ENCODE data around the gene CCNL2.

Gene CCNL2

DNA sequence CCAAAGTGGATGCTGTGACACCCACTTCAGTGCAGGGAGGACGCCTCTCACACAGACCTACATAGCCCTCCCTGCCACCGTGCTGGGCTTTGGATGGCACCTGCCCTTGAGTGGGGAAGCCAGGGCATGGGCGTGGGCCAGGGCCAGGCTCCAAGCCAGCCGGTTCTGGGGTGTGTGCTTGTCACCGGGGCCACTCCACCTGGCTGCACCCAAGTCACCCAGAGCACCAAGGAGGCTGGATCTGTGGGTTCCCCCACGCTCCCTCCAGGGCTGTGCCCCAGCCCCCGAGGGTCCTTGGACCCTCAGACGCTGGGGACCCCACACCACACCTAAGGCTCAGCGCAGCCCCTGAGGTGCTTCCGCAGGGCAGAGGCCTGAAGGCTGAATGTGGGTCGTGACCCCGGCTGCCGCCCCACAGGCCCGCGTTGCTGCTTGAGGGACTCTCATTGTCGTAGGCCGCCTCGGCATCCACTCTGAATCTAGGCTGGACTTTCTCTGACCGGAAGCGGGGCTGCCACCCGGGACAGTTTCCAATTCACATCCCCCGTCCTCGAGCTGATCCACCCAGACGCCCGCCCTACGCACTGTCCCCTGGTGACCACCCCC, 42.2 kb downstream of the CCNL2 start:
- Histone ChIP-seq H3K4me1 (ENCODE audit: control insufficient read depth in 1 of 2, insufficient read depth in 2 of 2, low read length in 2 of 2) (peaks cover 19 to 26% of the 10 kb centered on the region in 2 donors), H3K9me3 (ENCODE audit: control insufficient read depth in 1 of 2, low read length in 2 of 2) (no peaks in the 10 kb centered on the region), H3K27ac (ENCODE audit: low read depth, low read length) (peak overlapping the region; percentile 32), H3K4me3 (ENCODE audit: low read depth in 1 of 2, low read length in 2 of 2) (peak overlapping the region; percentile 35 to 43), H3K36me3 (ENCODE audit: control insufficient read depth in 1 of 2, insufficient read depth in 2 of 2, low read length in 2 of 2) (no peaks in the 10 kb centered on the region), H3K9ac (ENCODE audit: low read depth in 1 of 2, low read length in 2 of 2) (no peak overlapping the region), H3K27me3 (ENCODE audit: control insufficient read depth in 1 of 2, insufficient read depth in 2 of 2, low read length in 2 of 2) (peaks cover 34 to 48% of the 10 kb centered on the region in 2 donors)

GRCh38 chr1:1356166-1356795, 42.9 kb downstream of the CCNL2 start:
- Histone ChIP-seq H3K27me3 (ENCODE audit: control insufficient read depth in 1 of 2, insufficient read depth in 2 of 2, low read length in 2 of 2) (peaks cover 34 to 50% of the 10 kb centered on the region in 2 donors), H3K27ac (ENCODE audit: low read depth, low read length) (no peak overlapping the region), H3K9me3 (ENCODE audit: control insufficient read depth in 1 of 2, low read length in 2 of 2) (no peaks in the 10 kb centered on the region), H3K36me3 (ENCODE audit: control insufficient read depth in 1 of 2, insufficient read depth in 2 of 2, low read length in 2 of 2) (no peaks in the 10 kb centered on the region), H3K4me3 (ENCODE audit: low read depth in 1 of 2, low read length in 2 of 2) (peak overlapping the region in 1 of 2 donors; percentile 35), H3K4me1 (ENCODE audit: control insufficient read depth in 1 of 2, insufficient read depth in 2 of 2, low read length in 2 of 2) (peaks cover 19 to 26% of the 10 kb centered on the region in 2 donors), H3K9ac (ENCODE audit: low read depth in 1 of 2, low read length in 2 of 2) (no peak overlapping the region)

DNA sequence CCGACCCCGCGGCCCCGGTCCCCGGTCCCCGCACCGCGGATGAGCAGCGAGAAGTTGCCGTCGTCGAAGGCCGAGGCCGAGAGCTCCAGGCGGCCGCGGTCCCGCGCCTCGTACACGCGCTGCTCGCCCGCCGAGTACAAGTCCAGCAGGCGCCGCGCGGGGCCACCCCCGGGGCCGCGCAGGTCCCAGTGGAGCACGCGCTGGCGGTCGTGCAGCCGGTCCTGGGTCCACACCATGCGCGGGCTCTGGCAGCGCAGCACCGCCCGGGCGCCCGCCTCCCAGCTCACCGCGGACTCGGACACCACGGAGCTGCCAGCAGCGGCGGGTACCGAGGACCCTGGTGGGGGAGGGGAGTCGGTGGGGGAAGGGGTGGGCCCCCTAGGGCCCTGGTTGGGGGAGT, 43.7 kb downstream of the CCNL2 start:
- no peaks in the 10 kb centered on the region for H3K36me3 ChIP-seq (ENCODE audit: control insufficient read depth in 1 of 2, insufficient read depth in 2 of 2, low read length in 2 of 2)
- no peak overlapping the region for H3K4me3 ChIP-seq (ENCODE audit: low read depth in 1 of 2, low read length in 2 of 2)
- H3K27ac ChIP-seq (ENCODE audit: low read depth, low read length), result no peak overlapping the region
- H3K9me3 ChIP-seq (ENCODE audit: control insufficient read depth in 1 of 2, low read length in 2 of 2), result no peaks in the 10 kb centered on the region
- H3K4me1 ChIP-seq (ENCODE audit: control insufficient read depth in 1 of 2, insufficient read depth in 2 of 2, low read length in 2 of 2), result peaks cover 19% of the 10 kb centered on the region in 2 donors
- peaks cover 34 to 44% of the 10 kb centered on the region in 2 donors for H3K27me3 ChIP-seq (ENCODE audit: control insufficient read depth in 1 of 2, insufficient read depth in 2 of 2, low read length in 2 of 2)
- H3K9ac ChIP-seq (ENCODE audit: low read depth in 1 of 2, low read length in 2 of 2), result no peak overlapping the region

GRCh38 chr1:1354271-1355247, 44.6 kb downstream of the CCNL2 start:
- Histone ChIP-seq H3K4me3 (ENCODE audit: low read depth in 1 of 2, low read length in 2 of 2) (no peak overlapping the region), H3K9me3 (ENCODE audit: control insufficient read depth in 1 of 2, low read length in 2 of 2) (no peaks in the 10 kb centered on the region), H3K9ac (ENCODE audit: low read depth in 1 of 2, low read length in 2 of 2) (no peak overlapping the region), H3K4me1 (ENCODE audit: control insufficient read depth in 1 of 2, insufficient read depth in 2 of 2, low read length in 2 of 2) (peaks cover 19% of the 10 kb centered on the region in 2 donors), H3K27ac (ENCODE audit: low read depth, low read length) (no peak overlapping the region), H3K27me3 (ENCODE audit: control insufficient read depth in 1 of 2, insufficient read depth in 2 of 2, low read length in 2 of 2) (peaks cover 34 to 44% of the 10 kb centered on the region in 2 donors), H3K36me3 (ENCODE audit: control insufficient read depth in 1 of 2, insufficient read depth in 2 of 2, low read length in 2 of 2) (no peaks in the 10 kb centered on the region)

DNA sequence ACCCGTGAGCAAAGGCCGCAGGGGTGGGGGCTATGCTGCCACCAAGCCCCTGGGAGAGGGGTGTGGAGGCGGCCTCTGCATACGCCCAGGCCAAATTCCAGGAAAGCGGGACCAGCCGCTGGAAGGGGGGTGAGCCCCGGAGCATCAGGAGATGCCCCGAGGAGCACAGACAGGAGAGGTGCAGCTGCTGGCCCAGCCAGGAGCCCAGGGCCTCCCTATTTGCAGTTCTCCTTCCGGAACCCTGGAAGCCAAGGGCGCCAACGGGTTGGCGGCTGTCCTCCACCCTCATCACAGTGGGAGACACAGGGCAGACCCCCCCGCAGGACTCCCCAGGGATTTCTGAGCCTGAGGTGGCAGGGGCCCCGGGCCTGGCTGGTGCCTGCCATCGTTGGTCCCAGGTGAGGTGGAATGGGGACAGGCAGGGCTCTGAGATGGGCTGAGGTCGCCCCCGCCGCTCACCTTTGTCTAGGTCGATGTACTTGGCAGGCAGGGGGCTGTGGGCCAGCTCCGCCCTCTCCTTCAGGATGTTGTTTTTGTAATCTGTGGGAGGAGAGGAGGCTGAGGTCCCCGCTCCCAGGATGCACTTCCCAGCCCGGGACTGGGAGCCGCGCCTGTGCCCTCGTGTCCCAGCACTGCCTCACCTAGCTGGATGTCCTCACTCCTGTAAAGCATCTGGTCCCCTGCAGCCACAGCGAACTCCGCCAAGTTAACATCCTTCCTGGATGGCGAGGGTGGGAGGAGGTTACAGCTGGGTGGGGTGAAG, 45.6 kb downstream of the CCNL2 start:
- no peaks in the 10 kb centered on the region for H3K9me3 ChIP-seq (ENCODE audit: control insufficient read depth in 1 of 2, low read length in 2 of 2)

GRCh38 chr1:1352786-1353388, 46.2 kb downstream of the CCNL2 start:
- peaks cover 21 to 34% of the 10 kb centered on the region in 2 donors for H3K27me3 ChIP-seq (ENCODE audit: control insufficient read depth in 1 of 2, insufficient read depth in 2 of 2, low read length in 2 of 2)
- H3K9ac ChIP-seq (ENCODE audit: low read depth in 1 of 2, low read length in 2 of 2), result no peak overlapping the region
- peaks cover 11 to 19% of the 10 kb centered on the region in 2 donors for H3K4me1 ChIP-seq (ENCODE audit: control insufficient read depth in 1 of 2, insufficient read depth in 2 of 2, low read length in 2 of 2)
- no peaks in the 10 kb centered on the region for H3K9me3 ChIP-seq (ENCODE audit: control insufficient read depth in 1 of 2, low read length in 2 of 2)
- no peak overlapping the region for H3K27ac ChIP-seq (ENCODE audit: low read depth, low read length)
- H3K36me3 ChIP-seq (ENCODE audit: control insufficient read depth in 1 of 2, insufficient read depth in 2 of 2, low read length in 2 of 2), result no peaks in the 10 kb centered on the region
- H3K4me3 ChIP-seq (ENCODE audit: low read depth in 1 of 2, low read length in 2 of 2), result no peak overlapping the region

More for the DNA sequence above, 45.6 kb downstream of the CCNL2 start:
- Histone ChIP-seq H3K36me3 (ENCODE audit: control insufficient read depth in 1 of 2, insufficient read depth in 2 of 2, low read length in 2 of 2) (no peaks in the 10 kb centered on the region), H3K27me3 (ENCODE audit: control insufficient read depth in 1 of 2, insufficient read depth in 2 of 2, low read length in 2 of 2) (peaks cover 28 to 40% of the 10 kb centered on the region in 2 donors), H3K4me1 (ENCODE audit: control insufficient read depth in 1 of 2, insufficient read depth in 2 of 2, low read length in 2 of 2) (peaks cover 12 to 14% of the 10 kb centered on the region in 2 donors), H3K4me3 (ENCODE audit: low read depth in 1 of 2, low read length in 2 of 2) (no peak overlapping the region), H3K27ac (ENCODE audit: low read depth, low read length) (no peak overlapping the region), H3K9ac (ENCODE audit: low read depth in 1 of 2, low read length in 2 of 2) (no peak overlapping the region)

GRCh38 chr1:1351511-1352427, 47.4 kb downstream of the CCNL2 start:
- no peak overlapping the region for H3K9ac ChIP-seq (ENCODE audit: low read depth in 1 of 2, low read length in 2 of 2)
- no peaks in the 10 kb centered on the region for H3K36me3 ChIP-seq (ENCODE audit: control insufficient read depth in 1 of 2, insufficient read depth in 2 of 2, low read length in 2 of 2)
- peaks cover 18 to 29% of the 10 kb centered on the region in 2 donors for H3K27me3 ChIP-seq (ENCODE audit: control insufficient read depth in 1 of 2, insufficient read depth in 2 of 2, low read length in 2 of 2)
- H3K4me1 ChIP-seq (ENCODE audit: control insufficient read depth in 1 of 2, insufficient read depth in 2 of 2, low read length in 2 of 2), result peaks cover 22 to 27% of the 10 kb centered on the region in 2 donors
- no peak overlapping the region for H3K4me3 ChIP-seq (ENCODE audit: low read depth in 1 of 2, low read length in 2 of 2)
- H3K27ac ChIP-seq (ENCODE audit: low read depth, low read length), result peak overlapping the region; percentile 10
- no peaks in the 10 kb centered on the region for H3K9me3 ChIP-seq (ENCODE audit: control insufficient read depth in 1 of 2, low read length in 2 of 2)

GRCh38 chr1:1349256-1350012, 49.7 kb downstream of the CCNL2 start, which contains the start of gene DVL1:
TSS of gene DVL1 (minus strand) at chr1:1349418. CDS start at chr1:1349065, 353 bp downstream.
- Histone ChIP-seq H3K36me3 (ENCODE audit: control insufficient read depth in 1 of 2, insufficient read depth in 2 of 2, low read length in 2 of 2) (no peaks in the 10 kb centered on the region), H3K4me3 (ENCODE audit: low read depth in 1 of 2, low read length in 2 of 2) (peak within 1 kb of the TSS; percentile 68 to 82), H3K27me3 (ENCODE audit: control insufficient read depth in 1 of 2, insufficient read depth in 2 of 2, low read length in 2 of 2) (peaks cover 18 to 24% of the 10 kb centered on the region in 2 donors), H3K9me3 (ENCODE audit: control insufficient read depth in 1 of 2, low read length in 2 of 2) (no peaks in the 10 kb centered on the region), H3K4me1 (ENCODE audit: control insufficient read depth in 1 of 2, insufficient read depth in 2 of 2, low read length in 2 of 2) (peaks cover 42 to 47% of the 10 kb centered on the region in 2 donors), H3K9ac (ENCODE audit: low read depth in 1 of 2, low read length in 2 of 2) (peak within 1 kb of the TSS; percentile 58 to 64), H3K27ac (ENCODE audit: low read depth, low read length) (peak within 1 kb of the TSS; percentile 52)
